Ramos (cell line): ENCODE results near the gene AHI1.

Experiments used
- in situ Hi-C: fragments of 300-500 bp; cut with MboI; formaldehyde crosslinking; loops from one replicate; pipeline ENCODE4 v1.14.3; 2022; ENCODE audit warnings: low sequenced_read_pairs; ENCODE audit not compliant: unreplicated experiment

AHI1 gene

DNA sequence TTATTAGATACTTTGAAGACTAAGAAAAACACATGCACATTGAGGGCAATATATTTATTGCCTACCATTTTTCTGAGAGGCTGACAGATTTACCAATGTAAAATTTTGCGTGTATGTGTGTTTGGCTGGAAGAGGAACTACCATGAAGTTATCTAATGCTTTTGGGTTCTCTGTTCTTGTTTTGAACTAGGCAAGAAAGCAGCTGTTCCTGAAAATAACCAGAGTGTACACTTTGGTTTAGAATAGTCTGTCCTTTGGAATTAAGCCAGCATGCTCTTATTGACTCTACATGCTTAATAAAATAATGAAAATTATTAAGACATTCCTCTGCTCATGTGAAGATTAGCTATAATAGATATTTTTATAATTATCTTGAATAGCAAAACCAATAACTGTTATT is 187.2 kb downstream of the AHI1 start:
- in situ Hi-C loops, result no loop called here

DNA sequence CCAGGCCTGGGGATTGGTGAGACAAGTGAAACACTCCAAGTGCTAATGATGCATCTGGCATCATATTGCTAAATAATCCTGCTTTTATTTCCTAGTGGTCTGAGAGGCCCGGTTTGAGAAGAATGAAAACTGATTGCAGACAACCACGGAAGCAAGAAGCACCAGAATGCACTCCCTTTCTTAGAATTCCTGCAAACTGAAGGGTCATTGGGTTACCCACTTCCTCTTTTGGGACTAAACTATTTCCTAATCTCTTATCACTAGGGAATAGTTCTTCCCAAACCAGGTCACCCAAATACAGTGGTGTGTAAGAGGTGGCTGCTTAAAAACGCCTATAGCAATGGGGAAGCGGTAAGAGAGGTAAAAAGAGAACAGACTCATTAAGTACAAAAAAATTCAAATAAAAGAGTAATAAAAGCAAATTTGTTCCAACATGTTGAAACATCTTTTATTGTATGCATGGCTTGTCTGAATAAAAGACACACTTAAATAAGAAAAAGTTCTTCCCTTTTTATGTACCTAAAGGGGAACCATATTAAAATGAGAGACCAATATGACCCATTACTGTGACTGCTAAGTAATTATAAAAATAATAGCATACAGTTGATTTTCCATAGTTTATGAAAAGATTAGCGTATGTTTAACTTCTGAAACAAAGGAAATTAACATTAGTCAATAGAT is 190.7 kb downstream of the AHI1 start:
- in situ Hi-C loops, result no loop called here

DNA sequence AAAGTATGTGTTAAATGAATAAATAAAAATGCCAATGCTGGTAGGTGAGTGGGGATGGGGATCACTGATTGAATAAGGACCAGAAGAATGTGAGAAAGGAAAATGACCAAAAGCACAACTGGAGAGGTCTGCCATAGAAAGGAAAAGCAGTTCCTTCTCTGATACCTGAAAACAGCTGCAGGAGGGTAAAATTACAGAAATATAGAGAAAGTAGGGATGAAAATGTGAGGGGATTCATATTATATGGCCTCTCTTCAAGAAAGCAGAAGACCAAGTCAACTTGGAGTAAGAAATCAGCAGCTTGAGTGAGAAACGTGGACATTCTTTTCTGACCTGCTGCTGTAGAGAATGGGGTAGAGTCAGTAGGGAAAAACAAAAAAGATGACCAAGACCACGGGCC is 191.4 kb downstream of the AHI1 start:
- in situ Hi-C loops, result no loop called here

DNA sequence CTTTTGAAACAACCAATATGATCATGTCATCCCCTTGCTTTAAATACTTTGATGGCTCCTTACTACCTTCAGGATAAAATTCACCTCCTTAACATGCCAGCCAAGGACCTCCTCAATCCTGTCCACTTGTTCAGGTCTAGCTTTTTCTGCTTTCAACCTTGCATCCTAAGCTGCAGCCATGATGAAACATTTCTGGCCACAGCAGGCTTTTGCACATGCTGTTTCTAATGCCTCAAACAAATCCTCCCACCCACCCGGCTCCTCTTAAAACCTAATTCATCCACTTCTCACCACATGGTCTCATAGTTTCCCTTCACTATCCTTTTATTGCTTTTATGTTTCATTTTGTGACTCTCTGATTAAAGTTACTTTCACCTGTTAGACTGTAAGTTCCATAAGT is 191.9 kb downstream of the AHI1 start:
- in situ Hi-C loops, result no loop called here

DNA sequence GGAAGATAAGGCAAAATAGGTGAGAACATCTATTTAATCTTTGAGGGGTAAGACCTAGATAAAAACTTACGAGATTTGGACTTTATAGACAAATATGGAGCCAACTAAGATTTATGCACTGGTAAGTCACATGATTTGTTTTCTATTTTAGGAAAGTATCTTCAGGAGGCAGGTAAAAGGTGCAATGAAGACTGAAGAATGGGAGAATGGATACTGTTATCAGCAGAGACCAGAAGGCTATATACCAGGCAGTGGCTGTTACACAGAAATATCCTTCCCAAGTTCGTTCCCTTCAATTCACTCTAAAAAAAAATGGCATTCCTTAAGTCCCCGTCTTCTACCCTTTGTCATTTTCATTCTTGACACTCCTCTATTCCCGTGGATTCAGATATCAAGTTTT is 192.7 kb downstream of the AHI1 start:
- in situ Hi-C loops, result no loop called here

DNA sequence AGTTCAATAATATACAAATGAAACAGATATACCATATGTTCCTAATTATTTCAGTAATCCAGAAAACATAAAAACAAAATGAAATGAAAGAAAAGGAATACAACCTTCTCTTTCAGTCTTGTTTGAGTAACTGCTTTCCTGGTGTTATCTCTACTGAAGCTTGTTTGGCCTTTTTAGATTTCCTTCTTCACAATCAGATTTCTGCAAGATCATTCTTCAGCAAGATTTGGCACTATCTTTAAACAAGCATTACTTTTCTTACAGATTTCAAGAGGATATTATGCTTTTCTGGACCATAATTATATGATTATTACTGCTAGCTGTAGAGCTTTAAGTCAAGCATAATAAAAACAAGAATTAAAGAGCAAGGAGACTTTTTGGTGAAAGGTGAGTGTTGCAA is 196.2 kb downstream of the AHI1 start:
- in situ Hi-C loops, result no loop called here

DNA sequence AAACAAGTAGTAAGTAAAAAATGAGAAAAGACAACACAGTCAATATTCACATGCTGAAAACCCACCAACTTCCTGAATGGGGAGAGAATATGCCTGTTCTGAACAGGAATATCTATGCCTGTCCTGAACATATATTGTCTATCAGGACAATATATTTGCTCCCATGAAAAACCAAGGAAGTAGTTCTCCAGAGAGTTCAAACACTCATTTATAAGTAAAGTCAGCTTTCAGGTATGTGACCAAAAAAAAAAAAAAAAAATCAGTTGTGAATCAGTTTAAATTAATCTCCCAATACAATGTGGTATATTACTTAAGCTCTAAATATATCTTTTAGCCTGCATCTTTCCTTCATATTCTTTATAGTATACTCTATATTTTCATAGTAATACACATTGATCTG is 197.0 kb downstream of the AHI1 start:
- in situ Hi-C loops, result no loop called here

DNA sequence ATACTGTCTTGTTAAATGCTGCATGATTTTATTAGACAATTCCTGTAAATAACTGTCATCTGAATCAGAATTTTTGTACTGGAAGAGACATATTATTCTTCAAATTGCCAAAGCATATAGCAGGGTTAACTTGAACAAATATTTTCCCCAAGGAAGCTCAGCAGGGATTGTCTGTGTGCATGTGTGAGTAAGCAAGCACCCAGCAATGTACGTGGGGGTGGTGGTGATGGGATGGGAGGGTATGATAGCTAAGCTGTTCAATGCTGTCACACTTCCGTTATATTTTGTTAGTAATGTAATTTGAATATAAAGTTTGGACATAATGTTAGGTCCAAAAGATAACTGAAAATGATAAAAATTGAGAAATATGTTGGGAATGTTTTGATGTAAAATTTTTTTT is 198.3 kb downstream of the AHI1 start:
- in situ Hi-C loops, result no loop called here

DNA sequence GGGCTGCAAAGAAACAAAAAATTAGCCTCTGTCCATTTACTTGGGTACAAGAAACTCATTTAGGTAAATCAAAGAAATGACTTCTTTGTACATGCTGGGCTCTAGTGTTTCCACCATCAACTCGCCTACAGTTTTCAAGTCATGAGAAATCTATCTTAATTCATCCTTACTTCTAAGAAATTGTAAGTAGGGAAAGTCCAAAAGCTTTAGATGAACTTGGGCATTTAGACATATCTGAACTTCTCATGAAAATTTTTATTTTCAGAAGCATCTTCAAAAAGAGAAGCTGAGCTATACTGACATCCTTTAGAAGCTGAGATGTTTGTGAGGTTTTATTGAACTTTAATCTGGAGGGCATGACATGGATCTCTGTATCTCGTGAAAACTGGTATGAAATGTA is 199.1 kb downstream of the AHI1 start:
- in situ Hi-C loops, result no loop called here

DNA sequence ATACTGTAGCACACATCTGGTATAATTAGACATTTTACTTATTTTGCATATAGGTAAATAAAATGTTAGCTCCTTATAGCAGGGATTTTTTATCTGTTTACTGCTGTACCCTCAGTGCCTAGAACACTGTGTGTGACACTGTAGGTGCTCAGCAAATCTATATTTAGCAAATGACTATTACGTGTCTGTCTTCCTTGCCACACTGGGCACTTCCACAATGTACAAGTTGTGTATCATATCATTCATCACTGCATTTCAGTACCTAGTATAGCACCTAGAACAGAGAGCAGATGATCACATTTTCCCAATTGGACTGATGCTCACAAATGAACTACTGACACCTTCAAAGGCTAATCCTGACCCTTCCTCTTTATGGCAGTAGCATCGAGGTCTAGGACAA is 200.8 kb downstream of the AHI1 start:
- in situ Hi-C loops, result no loop called here

DNA sequence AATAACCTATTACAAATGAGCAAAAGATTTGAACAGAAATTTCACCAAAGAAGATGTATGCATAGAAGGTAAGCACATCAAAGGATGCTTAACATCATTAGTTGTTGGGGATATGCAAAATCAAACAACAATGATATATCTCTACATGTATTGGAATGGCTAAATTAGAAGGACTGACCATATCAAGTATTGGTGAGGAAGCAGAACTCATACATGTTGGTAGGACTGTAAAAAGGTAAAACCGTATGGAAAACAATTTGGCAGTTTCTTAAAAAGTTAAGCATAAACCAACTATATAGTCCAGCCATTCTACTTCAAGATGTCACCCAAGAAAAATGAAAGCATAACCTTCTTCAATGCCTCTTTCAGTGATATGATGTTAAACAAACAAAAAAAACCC is 202.5 kb downstream of the AHI1 start:
- in situ Hi-C loops, result no loop called here

DNA sequence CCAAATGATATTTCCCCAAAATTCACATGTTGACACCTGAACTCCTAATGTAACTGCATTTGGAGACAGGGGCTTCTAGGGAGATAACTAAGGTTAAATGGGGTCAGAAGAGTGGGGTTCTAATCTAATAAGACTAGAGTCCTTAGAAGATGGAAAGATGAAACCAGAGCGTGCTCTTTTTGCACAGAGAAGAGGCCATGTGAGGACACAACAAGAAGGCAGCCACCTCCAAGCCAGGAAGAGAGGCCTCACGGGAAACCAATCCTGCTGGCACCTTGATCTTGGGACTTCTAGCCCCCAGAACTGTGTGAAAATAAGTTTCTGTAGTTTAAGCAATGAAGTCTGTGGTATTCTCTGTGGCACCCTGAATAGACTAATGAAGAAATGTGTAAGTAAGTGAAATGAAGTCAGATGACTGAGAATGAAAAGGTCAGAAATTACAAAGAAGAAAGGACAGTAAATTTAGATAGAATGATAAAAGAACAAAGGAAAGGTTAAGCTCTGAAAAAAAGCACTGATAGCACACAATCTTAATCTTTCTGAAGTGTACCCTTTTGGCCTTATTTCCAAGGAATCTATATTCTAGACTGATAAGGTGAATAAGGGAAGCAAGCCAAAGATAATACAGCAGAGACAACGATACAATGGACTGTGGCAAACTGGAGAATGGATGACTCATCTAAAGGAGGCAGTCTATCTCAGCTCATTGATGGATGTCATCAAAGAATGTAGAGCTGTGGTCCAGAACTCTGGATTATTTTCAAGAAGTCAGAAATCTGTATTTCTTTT is 206.1 kb downstream of the AHI1 start:
- in situ Hi-C loops, result no loop called here

DNA sequence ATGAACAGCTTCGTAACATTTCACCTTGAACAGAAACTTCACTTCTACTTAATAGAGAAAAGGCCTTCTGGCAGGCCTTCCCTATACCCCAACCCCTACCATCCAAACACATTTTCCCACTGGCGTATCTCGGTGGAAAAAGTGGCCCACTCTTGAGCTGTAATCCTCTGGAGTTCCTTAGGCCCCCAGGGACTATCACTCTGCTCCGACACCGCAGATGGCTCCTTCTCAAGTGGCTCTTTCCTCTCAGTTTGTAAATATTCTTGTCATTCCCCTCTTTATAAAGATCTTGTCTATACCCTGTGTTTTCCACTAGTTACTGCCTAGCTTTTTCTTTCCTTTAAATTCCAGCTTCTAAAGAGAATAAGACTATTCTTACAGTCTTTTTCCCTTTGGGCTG is 207.7 kb downstream of the AHI1 start:
- in situ Hi-C loops, result no loop called here

DNA sequence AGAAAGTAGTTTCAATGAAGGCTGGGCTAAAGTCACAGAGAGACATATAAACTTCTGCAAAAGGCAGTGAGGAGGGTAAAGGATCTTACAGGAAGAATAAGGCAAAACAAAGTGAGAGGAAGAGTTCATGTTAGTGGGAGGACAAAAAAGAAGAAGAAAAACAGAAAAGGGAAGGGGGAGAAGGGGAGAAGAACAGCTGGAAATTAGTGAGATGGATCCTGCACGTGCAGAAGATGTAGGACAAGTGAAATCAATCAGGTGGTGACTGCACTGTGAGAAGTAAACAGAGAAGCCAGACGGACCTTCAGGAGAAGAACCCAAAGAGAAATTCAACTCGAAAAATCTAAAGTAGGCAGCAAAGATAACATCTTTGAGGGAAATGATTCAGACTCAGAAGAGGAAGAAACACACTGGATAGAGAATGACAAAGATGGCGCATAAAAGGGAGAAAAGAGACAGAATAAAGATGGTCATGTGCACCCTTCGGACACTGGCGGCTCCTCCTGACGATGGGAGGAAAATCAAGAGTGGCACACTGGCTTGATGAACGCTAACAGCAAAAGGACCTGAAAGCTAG is 210.5 kb downstream of the AHI1 start:
- in situ Hi-C loops, result no loop called here

DNA sequence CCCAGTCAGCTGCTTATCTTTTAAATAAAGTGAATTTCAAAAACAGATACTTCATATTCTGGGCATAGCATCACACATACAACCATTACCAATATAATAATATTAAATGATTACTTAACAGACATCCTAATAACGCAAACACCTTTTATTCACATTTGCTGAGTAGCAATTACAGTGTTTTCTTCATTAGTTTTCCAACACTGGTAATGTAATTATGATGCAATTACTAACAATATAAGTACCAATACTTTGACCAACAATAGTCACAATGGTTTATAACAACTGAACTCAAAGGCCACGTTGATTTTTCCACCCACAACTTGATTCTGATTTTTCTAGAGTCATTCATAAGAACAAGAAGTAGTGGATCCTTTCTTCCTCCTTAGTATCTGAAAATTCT is 212.4 kb downstream of the AHI1 start:
- in situ Hi-C loops, result no loop called here

DNA sequence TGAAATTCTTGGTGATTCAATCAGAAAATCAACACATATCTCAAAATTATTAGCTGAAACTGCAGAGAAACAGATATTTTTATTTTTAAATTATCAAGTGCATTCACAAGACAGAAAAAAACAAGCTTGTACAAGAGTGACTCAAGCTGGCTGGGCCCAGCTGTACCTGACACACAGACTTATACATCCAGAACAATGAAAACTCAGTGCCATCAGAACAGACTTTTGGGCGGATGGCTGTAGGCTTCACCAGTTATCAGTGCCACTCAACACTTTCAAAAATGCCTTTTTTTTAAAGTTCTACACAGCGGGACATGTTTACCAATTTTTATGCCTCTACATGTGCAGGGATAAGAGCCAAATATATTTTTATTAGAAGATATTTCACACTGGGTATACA is 213.6 kb downstream of the AHI1 start:
- in situ Hi-C loops, result no loop called here

DNA sequence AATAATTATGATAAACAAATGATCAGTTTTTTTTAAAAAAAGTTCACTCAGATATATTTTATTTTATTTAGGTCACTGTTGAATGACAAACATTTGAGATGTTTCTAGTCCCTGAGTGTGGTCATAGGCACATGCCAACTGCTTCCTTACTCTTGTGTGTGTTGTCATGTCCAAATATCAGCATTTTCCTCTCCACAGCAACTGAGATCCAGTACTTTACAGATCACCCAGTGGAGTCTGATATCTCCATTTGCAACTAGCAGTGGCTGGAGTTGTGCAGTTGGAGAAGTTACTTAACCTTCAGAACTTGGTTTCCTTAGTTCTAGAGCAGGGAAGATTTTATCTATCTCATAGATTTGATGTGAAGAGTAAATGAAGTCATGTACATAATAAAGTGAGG is 215.1 kb downstream of the AHI1 start:
- in situ Hi-C loops, result no loop called here

DNA sequence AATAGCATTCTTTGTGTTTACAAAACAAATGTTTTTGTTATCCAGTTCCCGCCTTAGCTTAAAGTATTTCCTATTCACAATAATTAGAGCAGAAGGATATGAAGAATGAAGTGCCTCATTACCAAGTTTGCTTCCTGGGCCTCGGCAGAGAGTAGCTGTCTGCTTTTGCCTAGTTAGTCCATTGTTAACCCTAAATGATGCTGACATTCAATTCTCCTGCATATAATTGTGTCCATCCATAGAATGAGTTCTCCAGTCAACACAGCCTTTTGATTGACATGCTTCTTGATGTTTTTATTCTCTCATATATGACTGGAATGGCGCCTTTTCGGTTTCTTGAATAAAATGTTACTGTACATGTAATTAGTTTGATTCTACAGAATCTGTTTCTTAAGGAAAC is 215.6 kb downstream of the AHI1 start:
- in situ Hi-C loops, result no loop called here

DNA sequence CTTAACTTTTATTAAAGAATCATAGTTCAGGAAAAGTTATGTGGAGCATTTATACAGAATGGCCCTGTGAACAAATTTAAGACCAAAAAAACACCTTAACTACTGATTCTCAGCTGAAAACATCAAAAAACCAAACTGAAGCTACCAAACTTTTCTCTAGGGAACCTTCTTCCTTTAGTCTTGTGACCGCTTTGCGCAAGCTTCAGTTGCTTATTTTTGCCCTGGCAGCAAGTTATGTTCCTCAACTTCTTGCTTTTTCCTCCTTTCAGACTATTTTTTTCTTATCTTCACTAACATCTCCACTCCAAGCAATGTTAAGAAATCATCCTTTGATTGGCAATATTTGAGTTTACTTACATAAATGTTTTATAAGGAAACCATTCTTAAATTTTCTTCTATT is 216.3 kb downstream of the AHI1 start:
- in situ Hi-C loops, result no loop called here

DNA sequence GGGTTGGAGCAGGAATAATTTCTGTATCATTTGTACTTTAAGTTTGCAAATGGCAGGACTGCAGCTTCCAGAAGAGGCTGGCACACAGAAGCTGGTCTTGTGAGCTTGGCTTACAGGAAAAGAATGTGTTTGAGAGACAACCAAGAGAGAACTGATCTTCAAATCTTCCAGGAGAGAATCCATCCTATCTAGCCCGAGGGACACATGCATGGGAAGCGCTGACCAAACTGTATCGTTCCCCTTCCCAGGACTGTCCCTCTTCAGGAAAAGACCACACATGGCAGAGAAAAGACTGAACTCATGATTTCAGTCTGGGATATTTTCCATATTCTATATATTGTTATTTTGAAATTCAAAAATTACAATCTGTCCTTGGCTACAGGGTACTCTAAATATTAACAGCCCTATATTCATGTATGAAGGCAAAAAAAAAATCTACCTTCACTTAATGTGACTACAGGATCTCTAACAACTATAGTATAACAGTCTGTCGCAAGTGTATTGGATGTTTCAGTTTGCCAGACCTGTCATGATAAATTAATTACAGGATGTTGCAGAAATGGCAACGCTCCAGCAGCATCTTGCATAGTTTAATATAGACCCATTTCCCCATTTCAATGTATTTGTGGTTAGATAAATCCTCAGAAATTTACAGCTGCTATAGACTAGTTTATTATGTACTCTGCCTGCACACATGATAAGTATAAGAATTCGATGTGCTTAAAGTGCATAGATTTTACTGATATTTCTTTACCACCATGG is 217.0 kb downstream of the AHI1 start:
- in situ Hi-C loops, result no loop called here

DNA sequence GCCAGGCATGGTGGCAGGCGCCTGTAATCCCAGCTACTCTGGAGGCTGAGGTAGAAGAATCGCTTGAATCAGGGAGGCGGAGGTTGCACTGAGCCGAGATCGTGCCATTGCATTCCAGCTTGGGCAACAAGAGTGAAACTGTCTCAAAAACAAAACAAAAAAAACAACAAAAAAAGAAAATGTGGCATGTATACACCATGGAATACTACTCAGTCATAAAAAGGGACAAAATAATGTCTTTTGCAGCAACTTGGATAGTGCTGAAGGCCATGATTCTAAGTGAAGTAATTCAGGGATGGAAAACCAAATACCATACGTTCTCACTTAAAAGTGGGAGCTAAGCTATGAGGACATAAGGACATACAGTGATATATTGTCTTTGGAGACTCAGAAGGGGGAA is 220.1 kb downstream of the AHI1 start:
- in situ Hi-C loops, result no loop called here
